ENCODE measurements around the gene RNF135.
"Not testable (repeated sequence)": the region's sequence is repeated elsewhere in the genome, so short reads cannot be mapped to it uniquely, and the experiment has no call there.

Gene RNF135

GRCh38 chr17:30956764-30957374 lies 14.0 kb upstream of the RNF135 start:
- TF ChIP-seq CTCF (IDR thresholded peaks at IDR 0.05; ENCODE audit: extremely low read depth, insufficient read depth, missing control alignments) = no peak
- in situ Hi-C loops (cut with MboI; ENCODE audit: low pct_unique_long_range_greater_than_20kb, low sequenced_read_pairs, unreplicated experiment) = no loop called here
- no peak for DNase-seq (ENCODE audit: low spot score)

GRCh38 chr17:30957741-30958140 lies 13.1 kb upstream of the RNF135 start:
- no peak for DNase-seq (ENCODE audit: low spot score)
- TF ChIP-seq CTCF (IDR thresholded peaks at IDR 0.05; ENCODE audit: extremely low read depth, insufficient read depth, missing control alignments) = no peak
- in situ Hi-C loops (cut with MboI; ENCODE audit: low pct_unique_long_range_greater_than_20kb, low sequenced_read_pairs, unreplicated experiment) = no loop called here

- in situ Hi-C loops (cut with MboI; ENCODE audit: low pct_unique_long_range_greater_than_20kb, low sequenced_read_pairs, unreplicated experiment) = no loop called here
- DNase-seq (ENCODE audit: low spot score) = no peak
- TF ChIP-seq CTCF (IDR thresholded peaks at IDR 0.05; ENCODE audit: extremely low read depth, insufficient read depth, missing control alignments) = no peak
Observed at GRCh38 chr17:30958187-30958586, 12.7 kb upstream of the RNF135 start.

GRCh38 chr17:30961209-30962188 lies 9.3 kb upstream of the RNF135 start:
- DNase-seq (ENCODE audit: low spot score) = peak; percentile 42
- in situ Hi-C loops (cut with MboI; ENCODE audit: low pct_unique_long_range_greater_than_20kb, low sequenced_read_pairs, unreplicated experiment) = no loop called here
- TF ChIP-seq CTCF (IDR thresholded peaks at IDR 0.05; ENCODE audit: extremely low read depth, insufficient read depth, missing control alignments) = no peak

GRCh38 chr17:30964312-30964711 lies 6.5 kb upstream of the RNF135 start:
- in situ Hi-C loops (cut with MboI; ENCODE audit: low pct_unique_long_range_greater_than_20kb, low sequenced_read_pairs, unreplicated experiment); DNase-seq (ENCODE audit: low spot score): not testable (repeated sequence)

- in situ Hi-C loops (cut with MboI; ENCODE audit: low pct_unique_long_range_greater_than_20kb, low sequenced_read_pairs, unreplicated experiment) = no loop called here
- TF ChIP-seq CTCF (IDR thresholded peaks at IDR 0.05; ENCODE audit: extremely low read depth, insufficient read depth, missing control alignments) = no peak
- DNase-seq (ENCODE audit: low spot score) = no peak
Observed at GRCh38 chr17:30964876-30965275, 6.0 kb upstream of the RNF135 start.

GRCh38 chr17:30965686-30966085 lies 5.2 kb upstream of the RNF135 start:
- no peak for TF ChIP-seq CTCF (IDR thresholded peaks at IDR 0.05; ENCODE audit: extremely low read depth, insufficient read depth, missing control alignments)
- in situ Hi-C loops (cut with MboI; ENCODE audit: low pct_unique_long_range_greater_than_20kb, low sequenced_read_pairs, unreplicated experiment) = no loop called here
- DNase-seq (ENCODE audit: low spot score) = no peak

GRCh38 chr17:30967911-30968310 lies 2.9 kb upstream of the RNF135 start:
- in situ Hi-C loops (cut with MboI; ENCODE audit: low pct_unique_long_range_greater_than_20kb, low sequenced_read_pairs, unreplicated experiment); DNase-seq (ENCODE audit: low spot score): not testable (repeated sequence)
